Caco-2 (cell line): ENCODE data around the gene TREH. TPM values are rescaled to one million over a fixed set of nuclear protein-coding genes. Genes with fewer than 3 reads are reported as not detected.

Experiments used
- BruUV-seq: library from RNA; stranded (reverse); fragments of 400-500 nt; replicated peaks from 2 replicates; lab custom pipeline; 2021; lab: Mats Ljungman, UMichigan
- CTCF ChIA-PET: fragments of 300-600 bp; sonication (Branson Sonifier 250); formaldehyde crosslinking; loops from one replicate; lab custom pipeline; 2022; ENCODE audit warnings: antibody characterized with exemption; lab: Charles Lee
- POLR2A ChIA-PET: fragments of 300-600 bp; sonication (Branson Sonifier 250); formaldehyde crosslinking; loops from one replicate; lab custom pipeline; 2022; ENCODE audit warnings: antibody characterized with exemption; lab: Charles Lee
- DNase-seq, 2 experiments: peaks; one replicate each; pipeline versions ENCODE4 v3.0.0 to v3.0.0-alpha.2; 2020 to 2022
- H3K27me3 ChIP-seq: replicated peaks from 2 replicates; pipeline ENCODE4 v1.6.0; 2011; ENCODE audit warnings: low read length; ENCODE audit not compliant: control insufficient read depth, insufficient read depth
- H3K36me3 ChIP-seq: 2 replicates; pipeline ENCODE4 v1.5.1; 2011; ENCODE audit warnings: low read length; ENCODE audit not compliant: control insufficient read depth, insufficient read depth
- H3K4me1 ChIP-seq: fragments of 250-450 bp; sonication (Bioruptor Pico); 2 replicates; pipeline ENCODE4 v1.5.1; 2020; ENCODE audit warnings: mild to moderate bottlenecking
- H3K4me3 ChIP-seq: 2 replicates; pipeline ENCODE4 v1.5.1; 2011; ENCODE audit warnings: low read depth, mild to moderate bottlenecking, control low read depth, low read length
- H3K9me3 ChIP-seq: fragments of 250-450 bp; sonication (Bioruptor Pico); 2 replicates; pipeline ENCODE4 v1.5.1; 2020; ENCODE audit warnings: mild to moderate bottlenecking, moderate library complexity
- H3K27ac Mint-ChIP-seq: one replicate; pipeline ENCODE4 v1.8.0; 2022; ENCODE audit warnings: mixed read lengths; ENCODE audit not compliant: unreplicated experiment
- H3K27me3 Mint-ChIP-seq: one replicate; pipeline ENCODE4 v1.8.0; 2022; ENCODE audit warnings: mixed read lengths; ENCODE audit not compliant: insufficient read depth, unreplicated experiment
- H3K36me3 Mint-ChIP-seq: one replicate; pipeline ENCODE4 v1.8.0; 2022; ENCODE audit warnings: mild to moderate bottlenecking, mixed read lengths; ENCODE audit not compliant: insufficient read depth, unreplicated experiment
- H3K4me1 Mint-ChIP-seq: one replicate; pipeline ENCODE4 v1.8.0; 2022; ENCODE audit warnings: low read depth, mixed read lengths; ENCODE audit not compliant: unreplicated experiment
- H3K4me3 Mint-ChIP-seq: one replicate; pipeline ENCODE4 v1.8.0; 2022; ENCODE audit warnings: mild to moderate bottlenecking, moderate library complexity, mixed read lengths; ENCODE audit not compliant: unreplicated experiment
- H3K9me3 Mint-ChIP-seq: one replicate; pipeline ENCODE4 v1.8.0; 2022; ENCODE audit warnings: mixed read lengths; ENCODE audit not compliant: unreplicated experiment
- CTCF ChIP-seq, 2 experiments: fragments of 200-600 bp in 1 of 2; IDR thresholded peaks; 1 replicate in 1 of 2; 2 replicates in 1 of 2; pipeline versions ENCODE4 v1.5.1 to v1.8.0; 2011 to 2022; ENCODE audit warnings: antibody characterized with exemption in 1 of 2, control low read depth in 1 of 2, inconsistent platforms in 1 of 2, low read depth in 1 of 2, low read length in 1 of 2, mild to moderate bottlenecking in 1 of 2, moderate library complexity in 1 of 2; ENCODE audit not compliant: insufficient read depth in 1 of 2, severe bottlenecking in 1 of 2, unreplicated experiment in 1 of 2
- intact Hi-C: fragments of 100-400 bp; cut with micrococcal nuclease; formaldehyde crosslinking; loops from one replicate; pipeline ENCODE4 v1.10.0; 2022; ENCODE audit not compliant: unreplicated experiment
- total RNA-seq: library from RNA; stranded (reverse); gene quantifications from 2 replicates; pipeline ENCODE4 v1.2.3, GENCODE V29; 2022

TREH gene
- total RNA-seq, 1 experiment from 2014 or later = not detected

- peaks cover 12% of the 10 kb centered on the region for H3K36me3 Mint-ChIP-seq
- Histone ChIP-seq H3K4me1 (peaks cover 37% of the 10 kb centered on the region), H3K36me3 (no peaks in the 10 kb centered on the region), H3K4me3 (no peak overlapping the region), H3K27me3 (no peaks in the 10 kb centered on the region), H3K9me3 (no peaks in the 10 kb centered on the region)
- H3K4me3 Mint-ChIP-seq = no peak overlapping the region
- peak in 1 of 2 experiments; percentile 40 for DNase-seq
- ChIA-PET CTCF (interaction anchor here (1.2 to 2.0 kb wide), 6 partner anchors 9 to 129 kb away, joined by 3 to 14 read pairs (median 4); partner anchors contain the start of gene DDX6), POLR2A (no interaction called here)
- intact Hi-C loops = no loop called here
- H3K27me3 Mint-ChIP-seq = no peaks in the 10 kb centered on the region
- TF ChIP-seq CTCF (IDR thresholded peaks at IDR 0.05; ENCODE audit: insufficient read depth in 1 of 2, low read depth in 1 of 2, low read length in 1 of 2, severe bottlenecking in 1 of 2, unreplicated experiment in 1 of 2) = no peak
- H3K4me1 Mint-ChIP-seq = peaks cover 11% of the 10 kb centered on the region
- H3K9me3 Mint-ChIP-seq = no peaks in the 10 kb centered on the region
- no peak overlapping the region for H3K27ac Mint-ChIP-seq
- no TSS peak for BruUV-seq
Observed at GRCh38 chr11:118661425-118662301, 17.8 kb downstream of the TREH start.

- no peak overlapping the region for H3K4me3 ChIP-seq
- no peaks in the 10 kb centered on the region for H3K27me3 Mint-ChIP-seq
- CTCF ChIA-PET = interaction anchor here (0.6 to 3.3 kb wide), 8 partner anchors 9 to 296 kb away, joined by 3 to 21 read pairs (median 4); partner anchors contain the start of genes ARCN1, DDX6 and UPK2
- H3K4me1 ChIP-seq = peaks cover 37% of the 10 kb centered on the region
- H3K36me3 Mint-ChIP-seq = peaks cover 12% of the 10 kb centered on the region
- no peaks in the 10 kb centered on the region for H3K9me3 ChIP-seq
- no TSS peak for BruUV-seq
- H3K36me3 ChIP-seq = no peaks in the 10 kb centered on the region
- POLR2A ChIA-PET = no interaction called here
- no peaks in the 10 kb centered on the region for H3K9me3 Mint-ChIP-seq
- H3K4me3 Mint-ChIP-seq = no peak overlapping the region
- H3K27me3 ChIP-seq = no peaks in the 10 kb centered on the region
- DNase-seq = peak in 1 of 2 experiments; percentile 45
- TF ChIP-seq CTCF (IDR thresholded peaks at IDR 0.05; ENCODE audit: insufficient read depth in 1 of 2, low read depth in 1 of 2, low read length in 1 of 2, severe bottlenecking in 1 of 2, unreplicated experiment in 1 of 2) = no peak
- H3K4me1 Mint-ChIP-seq = peaks cover 11% of the 10 kb centered on the region
- intact Hi-C loops = no loop called here
- no peak overlapping the region for H3K27ac Mint-ChIP-seq
Observed at GRCh38 chr11:118660681-118661424, 18.6 kb downstream of the TREH start.
